H1 (cell line): ENCODE results near the gene CHP2. TPM values are rescaled to one million over a fixed set of nuclear protein-coding genes. Genes with fewer than 3 reads are reported as not detected.
A peak's percentile ranks its signal among the peaks of the same experiment; 100 is the strongest.

Experiments
- ATF3 ChIP-seq: IDR thresholded peaks from 2 replicates; pipeline ENCODE4 v1.6.1; 2011; ENCODE audit warnings: low read depth, mild to moderate bottlenecking, low read length; ENCODE audit not compliant: insufficient read depth
- BRCA1 ChIP-seq: IDR thresholded peaks from 2 replicates; pipeline ENCODE4 v1.6.1; 2012; ENCODE audit warnings: low read depth, low read length, improper control_type of control experiment
- CBX8 ChIP-seq: fragments of 300-800, 300-1000 bp; sonication (generic); IDR thresholded peaks from 2 replicates; pipeline ENCODE4 v1.7.1; 2016; ENCODE audit warnings: low read depth, low read length, borderline replicate concordance
- CHD7 ChIP-seq: fragments of 300-600 bp; sonication (generic); IDR thresholded peaks from 2 replicates; pipeline ENCODE4 v1.7.1; 2012; ENCODE audit warnings: low read length, moderate library complexity, mild to moderate bottlenecking, inconsistent platforms; ENCODE audit not compliant: insufficient replicate concordance
- MAFK ChIP-seq: IDR thresholded peaks from 2 replicates; pipeline ENCODE4 v1.6.1; 2012; ENCODE audit warnings: low read depth, mild to moderate bottlenecking, improper control_type of control experiment, low read length
- SAP30 ChIP-seq: fragments of 300-600 bp; sonication (generic); IDR thresholded peaks from 2 replicates; pipeline ENCODE4 v1.7.1; 2012; ENCODE audit warnings: low read length, moderate library complexity, mild to moderate bottlenecking, inconsistent platforms; ENCODE audit not compliant: insufficient read depth, insufficient replicate concordance
- SRF ChIP-seq: IDR thresholded peaks from 2 replicates; pipeline ENCODE4 v1.6.1; 2011; ENCODE audit warnings: mild to moderate bottlenecking, low read depth, low read length, moderate library complexity
- TBP ChIP-seq: IDR thresholded peaks from 2 replicates; pipeline ENCODE4 v1.6.1; 2011; ENCODE audit warnings: low read depth, low read length, improper control_type of control experiment
- TCF12 ChIP-seq: IDR thresholded peaks from 2 replicates; pipeline ENCODE4 v1.6.1; 2011; ENCODE audit warnings: low read depth, mild to moderate bottlenecking, low read length
- YY1 ChIP-seq: IDR thresholded peaks from 2 replicates; pipeline ENCODE4 v1.6.1; 2011; ENCODE audit warnings: low read depth, mild to moderate bottlenecking, low read length
- polyA plus RNA-seq, 7 experiments: library from polyadenylated mRNA; depleted of rRNA in 3 of 7; stranded (reverse) in 5 of 7; unstranded in 2 of 7; fragments of >200 nt in 5 of 7; fragments of 200-250 nt in 2 of 7; gene quantifications; 1 replicate in 5 of 7; 2 replicates in 1 of 7; 4 replicates in 1 of 7; pipeline versions ENCODE4 v1.2.1 to v1.2.3, GENCODE V29; 2011 to 2013; ENCODE audit warnings: missing spikeins in 2 of 7, mixed read lengths in 2 of 7
- total RNA-seq: library from RNA; stranded (reverse); fragmentation: NEBNext Ultra II Directional; extraction: Animal tissue kit (Norgen Biotek cat#: 25700); gene quantifications from 2 replicates; pipeline ENCODE4 v1.2.1, GENCODE V29; 2021

Gene CHP2
- total and polyA plus RNA-seq, 2 of the 8 experiments (the other 6 are each of a cell fraction or from before 2014, with no cell fraction given): 1.3 to 1.6 TPM

GRCh38 chr16:23786964-23787561 lies 32.2 kb downstream of the CHP2 start (continued):
- TF ChIP-seq BRCA1 (no peak), ATF3 (no peak), SRF (peak; percentile 84), TBP (no peak), CHD7 (peak; percentile 58), CBX8 (no peak), TCF12 (no peak), SAP30 (no peak), MAFK (0 out of 2 replicates have a peak, but pooled peaks have one; percentile 3), YY1 (no peak)
